Fibroblast of skin of abdomen (primary cell): Measurements from ENCODE around the gene CBARP.

Experiments used
- DNase-seq: peaks from one replicate; pipeline ENCODE4 v3.0.0-alpha.2; 2013

The CBARP gene

GRCh38 chr19:1265615-1266128 is 27.9 kb upstream of the CBARP start:
- peak; percentile 86 for DNase-seq

DNA sequence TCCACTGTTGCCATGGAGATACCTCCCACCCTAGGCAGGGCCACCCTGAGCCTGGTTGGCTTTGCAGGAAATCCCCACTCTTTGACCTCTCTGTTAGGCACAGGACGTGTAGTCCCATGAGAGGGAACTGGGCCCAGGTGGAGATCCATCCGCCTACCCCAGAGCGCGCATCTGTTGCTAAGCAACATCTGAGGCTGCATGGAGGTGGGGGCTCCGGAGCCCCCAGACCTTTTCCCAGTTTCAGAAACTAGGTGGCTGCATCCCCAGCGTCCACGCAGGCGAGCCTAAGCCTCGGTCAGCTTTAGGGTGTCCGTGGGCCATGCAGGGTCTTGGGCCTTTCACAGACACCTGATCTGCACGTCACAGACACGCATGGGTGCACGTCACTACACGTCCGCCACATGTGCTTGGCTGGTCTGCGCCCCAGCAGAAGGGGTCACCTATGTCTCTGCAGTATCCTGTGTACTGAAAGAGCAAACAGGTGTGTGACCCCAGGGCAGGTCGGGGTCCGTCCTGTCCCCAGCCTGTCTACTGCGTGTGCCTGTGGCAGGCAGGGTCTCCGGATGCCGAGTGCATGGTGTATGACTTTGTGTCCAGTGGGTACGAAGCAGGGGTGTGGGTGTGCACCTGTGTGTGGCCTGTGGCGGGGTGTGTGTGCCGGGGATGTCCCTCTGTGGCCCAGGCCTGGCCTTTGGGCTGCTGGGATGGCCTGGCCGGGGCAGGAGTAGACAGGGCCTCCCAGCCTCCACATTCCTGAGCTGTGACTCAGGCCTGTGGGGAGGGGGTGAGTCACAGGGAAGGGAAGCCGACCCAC is 27.2 kb upstream of the CBARP start:
- peak; percentile 90 for DNase-seq

- DNase-seq = no peak
Observed at GRCh38 chr19:1263188-1263587, 25.4 kb upstream of the CBARP start.

GRCh38 chr19:1262623-1263123 is 24.9 kb upstream of the CBARP start:
- peak; percentile 32 for DNase-seq

- no peak for DNase-seq
Observed at GRCh38 chr19:1261798-1262622, 24.2 kb upstream of the CBARP start.

DNA sequence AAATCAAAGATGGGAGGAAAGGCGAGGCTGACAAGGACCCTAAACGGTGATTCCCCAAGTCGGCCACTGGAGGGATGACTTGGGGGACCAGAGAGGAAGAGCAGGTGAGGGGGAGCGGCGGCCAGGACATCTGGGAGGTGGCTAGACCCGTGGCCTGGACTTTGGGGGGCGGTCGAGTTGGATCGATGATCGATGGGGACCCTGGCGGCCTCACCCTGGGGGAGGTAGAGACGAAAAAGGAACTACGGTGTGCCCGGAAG is 23.7 kb upstream of the CBARP start:
- no peak for DNase-seq

DNA sequence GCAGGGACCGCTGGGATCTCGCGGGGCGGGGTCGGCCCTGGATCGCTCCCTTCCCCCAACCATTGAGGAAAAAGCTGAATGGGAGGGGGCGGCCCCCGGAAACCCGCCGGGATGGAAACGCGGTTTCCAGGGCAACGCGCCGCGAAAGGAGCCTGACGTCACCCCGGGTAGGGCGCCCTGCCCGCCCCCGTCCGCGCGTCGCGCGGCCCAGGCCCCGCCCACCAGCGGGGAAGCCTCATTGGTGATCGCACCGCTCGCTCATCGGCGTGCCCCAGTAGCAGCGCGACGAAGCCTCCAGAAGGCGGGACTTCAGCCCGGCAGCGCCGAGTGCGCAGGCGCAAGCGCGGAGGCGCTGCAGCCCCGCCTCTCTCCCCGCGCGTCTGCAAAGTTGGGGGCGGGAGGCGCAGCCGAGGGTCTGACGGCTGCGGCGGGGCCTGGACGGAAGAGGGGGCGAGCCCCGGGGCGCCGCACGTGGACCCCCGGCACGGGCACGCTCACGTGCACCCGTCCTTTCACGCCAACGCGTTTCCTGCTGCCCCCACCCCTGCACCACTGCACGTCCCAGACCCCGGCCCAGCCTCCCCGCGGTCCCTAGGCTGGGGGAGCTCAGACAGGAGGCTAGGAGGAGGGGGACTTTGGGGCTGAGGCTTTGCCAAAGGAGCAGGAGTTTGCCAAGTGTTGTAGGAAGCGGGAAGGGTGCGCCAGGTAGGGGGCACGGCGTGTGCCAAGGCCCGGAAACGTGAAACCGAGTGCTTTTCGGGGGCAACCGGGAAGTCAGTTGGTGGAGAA is 23.1 kb upstream of the CBARP start:
- DNase-seq = peak; percentile 97

DNA sequence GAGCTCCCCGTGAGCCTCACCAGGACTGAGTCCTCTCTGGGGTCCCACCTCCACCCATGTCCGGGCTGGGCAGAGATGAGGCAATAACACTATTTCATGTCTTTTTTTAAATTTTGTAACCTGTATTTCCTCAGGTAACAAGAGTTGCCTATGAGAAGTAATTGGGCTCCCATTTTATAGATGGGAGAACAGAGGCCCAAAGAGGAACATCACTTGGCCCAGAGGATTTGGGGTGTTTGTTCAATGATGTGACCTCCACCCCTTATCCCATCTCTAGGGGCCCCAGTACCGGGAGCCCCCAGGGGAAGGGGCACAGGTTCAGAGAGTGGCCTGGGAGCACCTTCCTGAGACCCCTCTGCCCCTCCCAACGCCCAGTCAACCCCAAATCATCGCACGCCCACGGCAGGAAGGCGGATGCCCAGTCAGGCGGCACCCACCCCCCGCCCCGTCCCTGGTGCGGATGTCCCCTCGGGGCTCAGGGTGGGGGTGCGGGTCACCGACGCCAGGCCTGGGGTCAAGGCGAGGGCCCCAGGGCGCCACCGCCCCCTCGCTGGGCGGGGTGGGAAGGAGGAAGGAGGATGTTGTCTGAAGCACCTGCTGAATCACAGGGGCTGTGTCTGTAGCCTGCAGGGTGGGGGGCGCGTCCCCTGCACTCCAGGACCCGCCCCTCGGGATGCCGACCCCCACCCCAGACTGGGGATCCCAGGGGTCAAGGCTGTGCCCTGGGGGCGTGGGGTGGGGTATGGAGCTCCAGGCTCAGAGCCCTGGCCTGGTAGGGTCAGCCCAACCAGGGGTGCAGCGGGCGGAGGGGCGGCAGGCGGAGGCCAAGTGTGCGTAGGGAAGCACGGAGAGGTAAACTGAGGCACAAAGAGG is 22.3 kb upstream of the CBARP start:
- no peak for DNase-seq

GRCh38 chr19:1259206-1259875 is 21.5 kb upstream of the CBARP start:
- DNase-seq = peak; percentile 58

- DNase-seq = no peak
Observed at GRCh38 chr19:1258707-1259205, 21.0 kb upstream of the CBARP start.

- no peak for DNase-seq
Observed at GRCh38 chr19:1258163-1258492, 20.3 kb upstream of the CBARP start.

- no peak for DNase-seq
Observed at GRCh38 chr19:1257475-1258162, 19.8 kb upstream of the CBARP start.

DNA sequence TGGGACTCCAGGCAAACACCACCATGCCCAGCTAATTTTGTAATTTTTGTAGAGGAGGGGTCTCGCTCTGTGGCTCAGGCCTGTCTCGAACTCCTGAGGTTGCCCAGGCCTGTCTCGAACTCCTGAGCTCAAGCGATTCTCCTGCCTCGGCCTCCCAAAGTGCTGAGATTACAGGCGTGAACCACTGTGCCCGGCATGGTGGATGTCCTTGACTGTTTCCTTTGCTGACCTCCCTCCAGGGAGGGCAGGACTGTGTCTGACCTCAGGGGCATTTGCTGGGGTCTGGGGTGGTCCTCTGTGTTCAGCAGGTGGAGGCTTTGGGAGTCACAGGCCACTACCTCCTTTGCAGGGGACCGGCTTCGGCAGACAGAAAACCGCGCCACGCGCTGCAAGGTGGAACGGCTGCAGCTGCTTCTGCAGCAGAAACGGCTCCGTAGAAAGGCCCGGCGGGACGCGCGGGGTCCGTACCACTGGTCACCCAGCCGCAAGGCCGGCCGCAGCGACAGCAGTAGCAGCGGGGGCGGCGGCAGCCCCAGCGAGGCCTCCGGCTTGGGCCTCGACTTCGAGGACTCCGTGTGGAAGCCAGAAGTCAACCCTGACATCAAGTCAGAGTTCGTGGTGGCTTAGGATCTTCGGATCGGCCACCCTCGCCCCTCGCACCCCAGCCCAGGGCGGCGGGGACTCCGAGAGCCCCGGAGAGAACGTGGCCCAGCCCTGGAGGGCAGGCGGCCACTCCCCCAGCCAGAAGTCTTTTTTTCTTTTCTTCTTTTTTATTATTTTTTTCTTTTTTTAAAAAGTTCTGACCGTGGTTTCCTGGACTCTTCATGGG is 19.1 kb upstream of the CBARP start:
- no peak for DNase-seq

DNA sequence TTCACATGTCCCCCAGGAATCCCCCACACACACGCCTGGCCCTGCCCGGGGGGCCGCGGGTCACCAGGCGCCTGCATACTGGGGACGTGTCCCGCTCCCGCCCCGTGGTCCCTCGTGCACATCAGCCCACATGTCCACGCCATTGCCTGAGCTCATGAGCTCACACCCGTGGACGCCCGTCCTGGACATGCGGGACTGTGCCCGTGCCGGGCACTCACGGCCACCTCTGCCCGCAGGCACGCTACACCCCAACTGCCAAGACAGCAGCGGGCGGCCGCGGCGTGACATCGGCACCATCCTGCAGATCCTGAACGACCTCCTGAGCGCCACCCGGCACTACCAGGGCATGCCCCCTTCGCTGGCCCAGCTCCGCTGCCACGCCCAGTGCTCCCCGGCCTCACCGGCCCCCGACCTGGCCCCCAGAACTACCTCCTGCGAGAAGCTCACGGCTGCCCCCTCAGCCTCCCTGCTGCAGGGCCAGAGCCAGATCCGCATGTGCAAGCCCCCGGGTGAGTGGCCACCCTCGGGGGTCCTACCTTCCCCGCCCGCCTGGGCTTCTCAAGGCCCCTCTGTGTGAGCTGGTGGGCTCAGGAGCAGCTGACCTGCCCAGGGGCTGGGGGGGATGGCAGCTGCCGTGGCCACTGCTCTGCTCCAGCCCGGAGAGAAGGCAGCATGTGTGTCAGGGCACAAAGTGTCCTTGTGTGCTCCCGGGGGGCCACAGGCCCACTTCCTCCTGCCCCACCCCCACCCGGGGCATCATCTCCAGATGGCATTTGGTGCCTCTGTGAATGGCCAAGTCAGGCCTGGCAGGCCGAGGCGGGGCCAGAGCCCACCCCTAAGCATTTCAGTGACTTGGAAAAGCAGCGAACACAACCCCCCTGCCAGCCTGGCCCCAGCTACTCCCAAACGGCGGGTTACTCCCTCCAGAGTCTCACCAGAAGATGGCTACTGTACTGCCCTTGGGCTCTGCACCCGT is 17.7 kb upstream of the CBARP start:
- DNase-seq = no peak

GRCh38 chr19:1254530-1255185 is 16.9 kb upstream of the CBARP start:
- DNase-seq = no peak

DNA sequence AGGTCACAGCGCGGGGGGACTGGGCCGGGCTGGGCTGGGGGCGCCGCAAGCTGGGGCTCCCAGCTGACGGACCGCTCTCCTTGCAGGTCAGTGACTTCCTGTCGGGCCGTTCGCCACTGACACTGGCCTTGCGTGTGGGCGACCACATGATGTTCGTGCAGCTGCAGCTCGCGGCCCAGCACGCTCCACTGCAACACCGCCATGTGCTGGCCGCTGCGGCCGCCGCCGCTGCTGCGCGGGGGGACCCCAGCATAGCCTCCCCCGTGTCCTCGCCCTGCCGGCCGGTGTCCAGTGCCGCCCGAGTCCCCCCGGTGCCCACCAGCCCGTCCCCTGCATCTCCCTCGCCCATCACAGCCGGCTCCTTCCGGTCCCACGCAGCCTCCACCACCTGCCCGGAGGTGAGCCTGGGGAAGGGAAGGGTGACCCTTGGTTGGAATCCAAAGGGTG is 16.3 kb upstream of the CBARP start:
- no peak for DNase-seq

DNA sequence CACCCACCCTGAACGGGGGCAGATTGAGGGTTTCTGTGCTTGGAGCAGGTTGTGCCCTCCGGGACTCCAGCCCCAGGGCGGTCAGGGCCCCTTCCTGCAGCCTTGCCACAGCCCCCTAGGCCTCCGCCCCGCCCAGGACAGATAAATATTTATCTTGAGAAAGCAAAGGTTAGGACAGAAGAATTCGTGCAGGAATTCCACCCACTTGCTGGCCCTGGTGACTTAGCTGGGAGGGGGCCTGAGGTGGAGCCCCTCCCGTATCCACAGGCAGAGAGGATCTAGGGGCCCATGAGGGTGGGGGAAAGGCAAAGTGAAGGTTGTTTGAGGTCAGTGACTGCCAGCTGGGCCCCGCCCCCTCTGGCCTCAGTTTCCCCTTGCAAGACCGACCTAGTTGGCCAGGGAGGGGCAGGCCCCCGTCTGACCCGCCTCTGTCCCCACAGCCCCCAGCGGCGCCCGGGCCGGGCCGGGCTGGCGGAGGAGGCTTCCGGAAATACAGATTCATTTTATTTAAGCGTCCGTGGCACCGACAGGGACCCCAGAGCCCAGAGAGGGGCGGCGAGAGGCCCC is 15.8 kb upstream of the CBARP start:
- DNase-seq = no peak
